A549 (cell line): ENCODE data around the gene FOXP3. TPM values are rescaled to one million over a fixed set of nuclear protein-coding genes. Genes with fewer than 3 reads are reported as not detected.
A peak's percentile ranks its signal among the peaks of the same experiment; 100 is the strongest.

ENCODE experiments used
- ATAC-seq, 2 experiments: fragments of 200-7000 bp in 1 of 2; fragments of >200 bp in 1 of 2; cut with Nextera tagmentation in 1 of 2; cut with Tn5 transposase in 1 of 2; 3 replicates each; pipeline versions ENCODE4 v1.8.0 to v1.9.1; 2018 to 2020; ENCODE audit warnings: mild to moderate bottlenecking in 1 of 2, moderate library complexity in 1 of 2
- CTCF ChIA-PET: fragments of 300-600 bp; sonication (Branson Sonifier 250); formaldehyde crosslinking; extraction: SDS; loops from one replicate; lab custom pipeline; 2021; ENCODE audit warnings: antibody characterized with exemption, inconsistent platforms; lab: Yijun Ruan, JAX
- POLR2A ChIA-PET: fragments of 350-600 bp; formaldehyde crosslinking; extraction: SDS; loops from one replicate; lab custom pipeline; 2021; ENCODE audit warnings: antibody characterized with exemption, inconsistent platforms; lab: Yijun Ruan, JAX
- DNase-seq, 2 experiments: peaks; one replicate each; pipeline versions ENCODE4 v3.0.0 to v3.0.0-alpha.2; 2011 to 2016; ENCODE audit warnings: low read depth in 1 of 2, low spot score in 1 of 2
- FAIRE-seq: peaks from 2 replicates; lab custom pipeline; 2011; peaks lifted over from hg19 to GRCh38; lab: Jason Lieb, UNC
- H3K27ac ChIP-seq, 2 experiments: fragments of >200 bp; sonication (Bioruptor Twin); formaldehyde crosslinking; 3 replicates each; pipeline ENCODE4 v1.5.1; 2016 to 2017
- H3K4me1 ChIP-seq: fragments of >200 bp; sonication (Bioruptor Twin); formaldehyde crosslinking; 3 replicates; pipeline ENCODE4 v1.6.1; 2016
- H3K4me2 ChIP-seq: fragments of >200 bp; sonication (Bioruptor Twin); formaldehyde crosslinking; 3 replicates; pipeline ENCODE4 v1.6.1; 2016
- H3K4me3 ChIP-seq: fragments of >200 bp; sonication (Bioruptor Twin); formaldehyde crosslinking; 3 replicates; pipeline ENCODE4 v1.5.1; 2016
- H3K9me3 ChIP-seq: fragments of >200 bp; sonication (Bioruptor Twin); formaldehyde crosslinking; 3 replicates; pipeline ENCODE4 v1.6.1; 2016
- CHD4 ChIP-seq: fragments of 200-600 bp; sonication (generic); IDR thresholded peaks from 2 replicates; pipeline ENCODE4 v1.6.1; 2016; ENCODE audit warnings: antibody characterized with exemption, mild to moderate bottlenecking, borderline replicate concordance
- EHF ChIP-seq: fragments of 250-450 bp; sonication (Bioruptor Pico); IDR thresholded peaks from 2 replicates; pipeline ENCODE4 v1.5.0; 2020; ENCODE audit warnings: mild to moderate bottlenecking
- EHMT2 ChIP-seq: fragments of 200-600 bp; sonication (generic); IDR thresholded peaks from 2 replicates; pipeline ENCODE4 v1.6.1; 2016; ENCODE audit warnings: antibody characterized with exemption, low read depth, mild to moderate bottlenecking, moderate library complexity
- FOSL2 ChIP-seq, 2 experiments: fragments of 450-650 bp in 1 of 2; fragments of >200 bp in 1 of 2; sonication (Bioruptor Twin) in 1 of 2; formaldehyde crosslinking; IDR thresholded peaks; 2 replicates each; pipeline versions ENCODE4 v1.5.0 to v1.6.1; 2016 to 2020; ENCODE audit warnings: mild to moderate bottlenecking in 1 of 2, moderate library complexity in 1 of 2
- FOXS1 ChIP-seq: fragments of 250-450 bp; sonication (Bioruptor Pico); IDR thresholded peaks from 2 replicates; pipeline ENCODE4 v1.5.0; 2020; ENCODE audit warnings: mild to moderate bottlenecking, moderate library complexity
- HOXA7 ChIP-seq: fragments of 250-450 bp; sonication (Bioruptor Pico); IDR thresholded peaks from 2 replicates; pipeline ENCODE4 v1.5.0; 2020; ENCODE audit warnings: mild to moderate bottlenecking, moderate library complexity
- HOXB5 ChIP-seq: fragments of 250-450 bp; sonication (Bioruptor Pico); IDR thresholded peaks from 2 replicates; pipeline ENCODE4 v1.5.0; 2020; ENCODE audit warnings: mild to moderate bottlenecking, moderate library complexity
- MAFK ChIP-seq: fragments of 450-650 bp; IDR thresholded peaks from 2 replicates; pipeline ENCODE4 v1.6.1; 2014; ENCODE audit not compliant: partially characterized antibody
- NPAS2 ChIP-seq: fragments of 250-450 bp; sonication (Bioruptor Pico); IDR thresholded peaks from 2 replicates; pipeline ENCODE4 v1.8.0; 2022; ENCODE audit warnings: mild to moderate bottlenecking, moderate library complexity, borderline replicate concordance
- NR3C1 ChIP-seq: fragments of >200 bp; sonication (Bioruptor Twin); formaldehyde crosslinking; IDR thresholded peaks from 3 replicates; pipeline ENCODE4 v1.6.1; 2017
- POLR2A ChIP-seq: IDR thresholded peaks from 2 replicates; pipeline ENCODE4 v1.6.1; 2012; ENCODE audit warnings: mild to moderate bottlenecking, low read length
- RAD21 ChIP-seq, 2 experiments: fragments of >200 bp in 1 of 2; sonication (Bioruptor Twin) in 1 of 2; formaldehyde crosslinking in 1 of 2; IDR thresholded peaks in 1 of 2; conservative IDR thresholded peaks in 1 of 2; 2 replicates in 1 of 2; 3 replicates in 1 of 2; pipeline ENCODE4 v1.6.1; 2012 to 2018; ENCODE audit warnings: inconsistent platforms in 1 of 2
- RFX5 ChIP-seq: fragments of 450-650 bp; IDR thresholded peaks from 2 replicates; pipeline ENCODE4 v1.7.1; 2014; ENCODE audit warnings: antibody characterized with exemption, mild to moderate bottlenecking, moderate library complexity
- RNF2 ChIP-seq: fragments of 200-600 bp; sonication (generic); IDR thresholded peaks from 2 replicates; pipeline ENCODE4 v1.6.1; 2016; ENCODE audit warnings: low read depth, mild to moderate bottlenecking, antibody characterized with exemption, moderate library complexity, borderline replicate concordance
- SMC3 ChIP-seq: fragments of >200 bp; sonication (Bioruptor Twin); formaldehyde crosslinking; IDR thresholded peaks from 3 replicates; pipeline ENCODE4 v1.6.1; 2018; ENCODE audit warnings: inconsistent platforms
- ZC3H11A ChIP-seq: fragments of 450-650 bp; IDR thresholded peaks from 2 replicates; pipeline ENCODE4 v1.6.1; 2014; ENCODE audit warnings: antibody characterized with exemption, mild to moderate bottlenecking
- ZNF302 ChIP-seq: fragments of 250-450 bp; sonication (Bioruptor Pico); IDR thresholded peaks from 2 replicates; pipeline ENCODE4 v1.9.0; 2021; ENCODE audit warnings: inconsistent platforms, mild to moderate bottlenecking, moderate library complexity
- WGBS: methylation state at CpG from one replicate; pipeline ENCODE4 v1.1.6; 2017; ENCODE audit errors: missing lambda C conversion rate; 5-methylcytosine and 5-hydroxymethylcytosine counted together
- polyA plus RNA-seq, 4 experiments: library from polyadenylated mRNA; depleted of rRNA in 3 of 4; stranded (reverse); fragments of >200 nt; fragmentation: RNase III in 1 of 4; extraction: RNeasy Plus Mini Kit Qiagen cat#74134 plus additional on column Dnase treatment in 1 of 4; gene quantifications; 2 replicates in 3 of 4; 3 replicates in 1 of 4; pipeline ENCODE4 v1.2.3, GENCODE V29; 2011 to 2017
- TF ChIP-seq, protein P1 (sequence below): fragments of >200 bp; sonication (Bioruptor Twin); formaldehyde crosslinking; IDR thresholded peaks from 3 replicates; pipeline ENCODE4 v1.6.1; 2016
- TF ChIP-seq, protein P2 (sequence below): fragments of >200 bp; sonication (Bioruptor Twin); formaldehyde crosslinking; IDR thresholded peaks from 3 replicates; pipeline ENCODE4 v1.5.1; 2016
- TF ChIP-seq, protein P3 (sequence below): IDR thresholded peaks from 2 replicates; pipeline ENCODE4 v1.6.1; 2012
- TF ChIP-seq, protein P4 (sequence below): fragments of 450-650 bp; IDR thresholded peaks from 2 replicates; pipeline ENCODE4 v1.6.1; 2014; ENCODE audit warnings: antibody characterized with exemption
- TF ChIP-seq, protein P5 (sequence below): fragments of 250-450 bp; sonication (Bioruptor Pico); IDR thresholded peaks from 2 replicates; pipeline ENCODE4 v1.5.0; 2020; ENCODE audit warnings: low read depth, mild to moderate bottlenecking, moderate library complexity

The FOXP3 gene
- polyA plus RNA-seq, 2 of the 4 experiments (the other 2 are of a cell fraction): 0.04 to 0.13 TPM

DNA sequence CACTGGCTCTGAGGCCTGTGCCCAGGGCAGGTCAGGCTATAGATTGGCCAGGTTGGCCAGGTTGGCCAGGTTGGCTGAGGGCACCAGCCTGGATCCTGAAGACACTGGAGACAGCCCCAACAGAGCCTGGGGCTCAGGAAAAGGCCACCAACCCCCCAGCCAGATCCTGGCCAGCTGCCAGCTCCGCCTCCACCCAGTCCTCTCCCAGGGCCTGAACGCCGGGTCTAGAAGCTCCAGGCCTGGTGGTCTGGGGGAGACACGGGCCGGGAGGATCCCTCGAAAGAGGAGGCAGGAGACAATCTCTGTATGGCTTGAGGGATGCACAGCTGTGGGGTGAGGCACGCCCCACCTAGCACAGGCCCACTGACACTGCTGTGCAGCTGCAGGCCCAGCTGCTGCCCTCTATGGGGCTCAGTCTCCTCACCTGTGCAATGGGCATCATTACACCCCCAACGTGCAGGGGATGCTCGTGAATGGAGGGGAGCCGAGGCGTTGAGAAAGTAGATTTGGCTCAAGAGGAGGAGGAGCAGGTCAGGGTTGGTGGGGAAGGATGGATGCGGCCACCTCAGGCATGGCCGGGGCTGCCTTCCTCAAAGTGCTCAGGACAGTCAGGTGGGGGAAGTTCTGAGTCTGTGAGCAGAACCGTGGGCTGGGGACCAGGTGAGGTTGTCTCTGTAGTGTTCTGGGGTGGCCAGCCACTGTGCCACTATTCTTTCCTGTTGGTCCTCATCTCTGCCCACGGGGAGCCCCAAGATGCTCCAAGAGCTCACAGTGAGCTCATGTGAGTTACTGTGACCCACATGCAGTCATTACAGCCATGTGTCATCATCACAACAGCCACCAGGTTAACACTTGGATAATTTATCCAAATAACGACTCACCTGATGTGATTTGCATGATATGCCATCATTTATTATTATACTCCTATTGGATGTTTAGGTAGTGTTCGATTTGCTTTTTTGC, 28.2 kb upstream of the FOXP3 start (continued):
- TF ChIP-seq, protein P1, sequence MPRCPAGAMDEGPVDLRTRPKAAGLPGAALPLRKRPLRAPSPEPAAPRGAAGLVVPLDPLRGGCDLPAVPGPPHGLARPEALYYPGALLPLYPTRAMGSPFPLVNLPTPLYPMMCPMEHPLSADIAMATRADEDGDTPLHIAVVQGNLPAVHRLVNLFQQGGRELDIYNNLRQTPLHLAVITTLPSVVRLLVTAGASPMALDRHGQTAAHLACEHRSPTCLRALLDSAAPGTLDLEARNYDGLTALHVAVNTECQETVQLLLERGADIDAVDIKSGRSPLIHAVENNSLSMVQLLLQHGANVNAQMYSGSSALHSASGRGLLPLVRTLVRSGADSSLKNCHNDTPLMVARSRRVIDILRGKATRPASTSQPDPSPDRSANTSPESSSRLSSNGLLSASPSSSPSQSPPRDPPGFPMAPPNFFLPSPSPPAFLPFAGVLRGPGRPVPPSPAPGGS: no peak

DNA sequence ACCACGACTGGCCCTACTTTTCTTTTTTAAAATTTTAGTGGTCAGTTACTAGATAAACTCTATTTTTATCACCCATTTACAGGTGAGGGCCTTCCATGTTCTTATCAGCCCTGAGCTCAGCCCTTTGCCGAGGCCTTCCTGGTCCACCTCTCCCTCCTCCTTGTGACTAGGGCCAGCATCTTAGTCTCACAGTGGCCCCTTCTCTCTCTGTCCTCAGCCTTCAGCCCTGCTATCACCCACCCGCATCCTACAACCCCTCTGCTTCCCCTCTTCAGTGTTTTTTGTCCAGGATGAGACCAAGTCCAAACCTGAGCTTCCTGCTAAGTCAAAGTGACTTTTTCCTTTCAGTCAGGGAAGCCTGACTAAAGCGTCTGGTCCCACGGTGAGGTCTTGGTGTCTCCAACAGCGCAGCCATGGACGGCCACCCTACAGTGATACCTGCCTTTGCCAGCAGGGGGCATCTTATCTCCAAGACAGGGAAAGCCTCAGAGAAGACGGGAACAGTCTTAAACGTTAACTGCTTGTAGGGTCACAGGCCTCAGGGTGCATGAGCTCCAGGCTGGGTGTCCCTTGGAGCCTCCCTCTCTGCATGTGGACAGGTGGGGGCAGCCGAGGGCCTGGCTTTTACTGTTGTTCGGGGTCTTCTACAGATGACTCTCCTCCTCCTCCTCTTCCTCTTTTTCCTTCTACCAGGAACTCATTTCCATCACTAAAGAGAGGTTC, 27.3 kb upstream of the FOXP3 start:
- Histone ChIP-seq H3K4me2 (peak overlapping the region; percentile 38; the same call in 2 of the 3 replicates), H3K4me3 (no peak overlapping the region), H3K4me1 (no peaks in the 10 kb centered on the region), H3K27ac (no peak overlapping the region), H3K9me3 (no peaks in the 10 kb centered on the region)
- FAIRE-seq (no peak), DNase-seq (peak; percentile 21 to 72), ATAC-seq (peak; percentile 90 to 98)
- POLR2A ChIA-PET: no interaction called here
- CTCF ChIA-PET: interaction anchor here (0.6 to 1.9 kb wide), 13 partner anchors 10 to 549 kb away, joined by 3 to 8 read pairs (median 4); no protein-coding TSS in a partner anchor
- 10% methylated on average over 11 of the region's 11 CpGs for WGBS
- no peak for TF ChIP-seq RFX5
- peak; percentile 51 to 64 for TF ChIP-seq RAD21 (conservative IDR thresholded peaks at IDR 0.05 in 1 of 2, IDR thresholded peaks at IDR 0.05 in 1 of 2)
- TF ChIP-seq HOXA7 (CRISPR knock-in tag): no peak
- TF ChIP-seq, protein P2, sequence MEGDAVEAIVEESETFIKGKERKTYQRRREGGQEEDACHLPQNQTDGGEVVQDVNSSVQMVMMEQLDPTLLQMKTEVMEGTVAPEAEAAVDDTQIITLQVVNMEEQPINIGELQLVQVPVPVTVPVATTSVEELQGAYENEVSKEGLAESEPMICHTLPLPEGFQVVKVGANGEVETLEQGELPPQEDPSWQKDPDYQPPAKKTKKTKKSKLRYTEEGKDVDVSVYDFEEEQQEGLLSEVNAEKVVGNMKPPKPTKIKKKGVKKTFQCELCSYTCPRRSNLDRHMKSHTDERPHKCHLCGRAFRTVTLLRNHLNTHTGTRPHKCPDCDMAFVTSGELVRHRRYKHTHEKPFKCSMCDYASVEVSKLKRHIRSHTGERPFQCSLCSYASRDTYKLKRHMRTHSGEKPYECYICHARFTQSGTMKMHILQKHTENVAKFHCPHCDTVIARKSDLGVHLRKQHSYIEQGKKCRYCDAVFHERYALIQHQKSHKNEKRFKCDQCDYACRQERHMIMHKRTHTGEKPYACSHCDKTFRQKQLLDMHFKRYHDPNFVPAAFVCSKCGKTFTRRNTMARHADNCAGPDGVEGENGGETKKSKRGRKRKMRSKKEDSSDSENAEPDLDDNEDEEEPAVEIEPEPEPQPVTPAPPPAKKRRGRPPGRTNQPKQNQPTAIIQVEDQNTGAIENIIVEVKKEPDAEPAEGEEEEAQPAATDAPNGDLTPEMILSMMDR: peak; percentile 59
- TF ChIP-seq SMC3: peak; percentile 60

DNA sequence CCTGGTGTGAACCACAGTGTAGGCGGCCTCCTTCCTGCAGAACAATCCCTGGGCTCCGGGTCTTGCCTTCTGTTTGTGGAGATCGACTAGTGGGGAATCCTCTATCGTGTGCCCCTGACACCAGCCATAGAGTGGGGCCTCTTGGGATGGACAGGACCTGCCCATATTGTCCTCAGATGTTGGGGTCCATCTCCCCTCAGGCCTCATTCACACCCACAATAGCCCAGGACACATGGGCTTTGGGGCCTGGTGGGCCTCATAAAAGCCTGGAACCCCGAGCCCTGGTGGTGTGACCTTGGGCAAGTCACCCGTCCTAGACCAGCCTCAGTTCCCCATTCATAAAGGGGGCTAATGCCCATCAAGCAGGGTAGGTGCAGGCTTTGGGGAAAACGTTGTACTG, 25.7 kb upstream of the FOXP3 start:
- TF ChIP-seq ZC3H11A (no peak), HOXB5 (no peak), MAFK (no peak), EHF (CRISPR knock-in tag) (no peak), RNF2 (no peak), NPAS2 (CRISPR knock-in tag) (no peak), RFX5 (no peak), ZNF302 (CRISPR knock-in tag) (no peak), FOXS1 (no peak), NR3C1 (no peak), RAD21 (conservative IDR thresholded peaks at IDR 0.05 in 1 of 2, IDR thresholded peaks at IDR 0.05 in 1 of 2) (no peak), EHMT2 (no peak), HOXA7 (CRISPR knock-in tag) (no peak), FOSL2 (IDR thresholded peaks at IDR 0.05) (no peak), FOSL2 (CRISPR knock-in tag; IDR thresholded peaks at IDR 0.05) (no peak), CHD4 (no peak), POLR2A (no peak)
- TF ChIP-seq, protein P3, sequence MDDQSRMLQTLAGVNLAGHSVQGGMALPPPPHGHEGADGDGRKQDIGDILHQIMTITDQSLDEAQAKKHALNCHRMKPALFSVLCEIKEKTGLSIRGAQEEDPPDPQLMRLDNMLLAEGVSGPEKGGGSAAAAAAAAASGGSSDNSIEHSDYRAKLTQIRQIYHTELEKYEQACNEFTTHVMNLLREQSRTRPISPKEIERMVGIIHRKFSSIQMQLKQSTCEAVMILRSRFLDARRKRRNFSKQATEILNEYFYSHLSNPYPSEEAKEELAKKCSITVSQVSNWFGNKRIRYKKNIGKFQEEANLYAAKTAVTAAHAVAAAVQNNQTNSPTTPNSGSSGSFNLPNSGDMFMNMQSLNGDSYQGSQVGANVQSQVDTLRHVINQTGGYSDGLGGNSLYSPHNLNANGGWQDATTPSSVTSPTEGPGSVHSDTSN: no peak
- TF ChIP-seq, protein P4, sequence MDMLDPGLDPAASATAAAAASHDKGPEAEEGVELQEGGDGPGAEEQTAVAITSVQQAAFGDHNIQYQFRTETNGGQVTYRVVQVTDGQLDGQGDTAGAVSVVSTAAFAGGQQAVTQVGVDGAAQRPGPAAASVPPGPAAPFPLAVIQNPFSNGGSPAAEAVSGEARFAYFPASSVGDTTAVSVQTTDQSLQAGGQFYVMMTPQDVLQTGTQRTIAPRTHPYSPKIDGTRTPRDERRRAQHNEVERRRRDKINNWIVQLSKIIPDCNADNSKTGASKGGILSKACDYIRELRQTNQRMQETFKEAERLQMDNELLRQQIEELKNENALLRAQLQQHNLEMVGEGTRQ: no peak
- TF ChIP-seq, protein P5, sequence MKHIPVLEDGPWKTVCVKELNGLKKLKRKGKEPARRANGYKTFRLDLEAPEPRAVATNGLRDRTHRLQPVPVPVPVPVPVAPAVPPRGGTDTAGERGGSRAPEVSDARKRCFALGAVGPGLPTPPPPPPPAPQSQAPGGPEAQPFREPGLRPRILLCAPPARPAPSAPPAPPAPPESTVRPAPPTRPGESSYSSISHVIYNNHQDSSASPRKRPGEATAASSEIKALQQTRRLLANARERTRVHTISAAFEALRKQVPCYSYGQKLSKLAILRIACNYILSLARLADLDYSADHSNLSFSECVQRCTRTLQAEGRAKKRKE: no peak

More for the DNA sequence above, 25.7 kb upstream of the FOXP3 start:
- no peaks in the 10 kb centered on the region for H3K9me3 ChIP-seq
- no peaks in the 10 kb centered on the region for H3K4me1 ChIP-seq
- no peak for DNase-seq
- no peak for ATAC-seq
- no peak for FAIRE-seq
- H3K4me2 ChIP-seq: no peak overlapping the region
- 66% methylated on average over 4 of the region's 7 CpGs for WGBS
- no peak overlapping the region for H3K4me3 ChIP-seq
- no peak overlapping the region for H3K27ac ChIP-seq
- ChIA-PET POLR2A (no interaction called here), CTCF (no interaction called here)
